Activated CD4-positive, alpha-beta T cell treated with anti-CD3 and anti-CD28 coated beads, Interleukin-2, amount 10 ng/mL, durations not matched to agents 24 days and 14 days (primary cell): ENCODE data around the gene SEPHS1. TPM values are rescaled to one million over a fixed set of nuclear protein-coding genes. Genes with fewer than 3 reads are reported as not detected.
"Not testable (repeated sequence)": the region's sequence is repeated elsewhere in the genome, so short reads cannot be mapped to it uniquely, and the experiment has no call there.

Experiments
- DNase-seq: peaks from one replicate; pipeline ENCODE4 v3.0.0; 2022
- H3K27ac Mint-ChIP-seq: one replicate; pipeline ENCODE4 v1.8.0; 2022; ENCODE audit warnings: mild to moderate bottlenecking, mixed read lengths
- H3K27me3 Mint-ChIP-seq: one replicate; pipeline ENCODE4 v1.8.0; 2022; ENCODE audit warnings: mixed read lengths
- H3K36me3 Mint-ChIP-seq: one replicate; pipeline ENCODE4 v1.8.0; 2022; ENCODE audit warnings: low read depth, mild to moderate bottlenecking, mixed read lengths
- H3K4me1 Mint-ChIP-seq: one replicate; pipeline ENCODE4 v1.8.0; 2021; ENCODE audit warnings: mixed read lengths
- H3K4me3 Mint-ChIP-seq: one replicate; pipeline ENCODE4 v1.8.0; 2022; ENCODE audit warnings: mild to moderate bottlenecking, moderate library complexity, mixed read lengths
- H3K9me3 Mint-ChIP-seq: one replicate; pipeline ENCODE4 v1.8.0; 2021; ENCODE audit warnings: mixed read lengths
- intact Hi-C: fragments of 100-400 bp; cut with micrococcal nuclease; formaldehyde crosslinking; loops from one replicate; pipeline ENCODE4 v1.15.1; 2023
- total RNA-seq: library from RNA; stranded (reverse); gene quantifications from 2 replicates; pipeline ENCODE4 v1.2.3, GENCODE V29; 2022

The SEPHS1 gene
- total RNA-seq, 1 donor from 2014 or later = 59.9 TPM

GRCh38 chr10:13302821-13303555 is 45.1 kb downstream of the SEPHS1 start:
- intact Hi-C loops = loop anchor here (1.0 to 2.0 kb wide), 4 partner anchors 45 to 1234 kb away; partner anchors contain the start of genes DHTKD1, MCM10 and SEPHS1
- Mint-ChIP-seq H3K36me3 (no peaks in the 10 kb centered on the region), H3K27me3 (no peaks in the 10 kb centered on the region)

GRCh38 chr10:13299437-13300287 is 48.4 kb downstream of the SEPHS1 start, which contains the start of gene PHYH:
TSS of gene PHYH (minus strand) at chr10:13300064. CDS start at chr10:13300042, 22 bp downstream.
- Mint-ChIP-seq H3K27ac (peak within 1 kb of the TSS; percentile 81), H3K27me3 (no peaks in the 10 kb centered on the region), H3K4me1 (peaks cover 20% of the 10 kb centered on the region), H3K4me3 (peak within 1 kb of the TSS; percentile 86), H3K9me3 (no peaks in the 10 kb centered on the region), H3K36me3 (no peaks in the 10 kb centered on the region)
- intact Hi-C loops = no loop called here
- DNase-seq = peak; percentile 96

More at GRCh38 chr10:13302821-13303555, 45.1 kb downstream of the SEPHS1 start:
- Mint-ChIP-seq H3K4me1 (peaks cover 22% of the 10 kb centered on the region), H3K9me3 (no peaks in the 10 kb centered on the region), H3K27ac (peak overlapping the region; percentile 98), H3K4me3 (peak overlapping the region; percentile 82)
- no peak for DNase-seq

GRCh38 chr10:13298748-13299436 is 49.2 kb downstream of the SEPHS1 start:
- no peak for DNase-seq
- Mint-ChIP-seq H3K27me3 (no peaks in the 10 kb centered on the region), H3K27ac (no peak overlapping the region), H3K4me3 (peak overlapping the region; percentile 86), H3K36me3 (no peaks in the 10 kb centered on the region), H3K4me1 (peaks cover 20% of the 10 kb centered on the region), H3K9me3 (no peaks in the 10 kb centered on the region)
- intact Hi-C loops = no loop called here

- no peak overlapping the region for H3K4me3 Mint-ChIP-seq
- no peak for DNase-seq
- H3K27ac Mint-ChIP-seq = no peak overlapping the region
- peaks cover 12% of the 10 kb centered on the region for H3K4me1 Mint-ChIP-seq
- H3K36me3 Mint-ChIP-seq = no peaks in the 10 kb centered on the region
- no peaks in the 10 kb centered on the region for H3K27me3 Mint-ChIP-seq
- intact Hi-C loops = no loop called here
- H3K9me3 Mint-ChIP-seq = no peaks in the 10 kb centered on the region
Measured at GRCh38 chr10:13296476-13296875, 51.6 kb downstream of the SEPHS1 start.

GRCh38 chr10:13294784-13295183 is 53.3 kb downstream of the SEPHS1 start:
- no peak overlapping the region for H3K4me3 Mint-ChIP-seq
- peaks cover 3% of the 10 kb centered on the region for H3K4me1 Mint-ChIP-seq
- no peaks in the 10 kb centered on the region for H3K36me3 Mint-ChIP-seq
- H3K27ac Mint-ChIP-seq = no peak overlapping the region
- DNase-seq = no peak
- H3K27me3 Mint-ChIP-seq = no peaks in the 10 kb centered on the region
- no peaks in the 10 kb centered on the region for H3K9me3 Mint-ChIP-seq
- intact Hi-C loops = no loop called here

- H3K4me3 Mint-ChIP-seq = no peak overlapping the region
- no peaks in the 10 kb centered on the region for H3K9me3 Mint-ChIP-seq
- no peak for DNase-seq
- H3K36me3 Mint-ChIP-seq = peaks cover 2% of the 10 kb centered on the region
- H3K27ac Mint-ChIP-seq = no peak overlapping the region
- intact Hi-C loops = no loop called here
- H3K4me1 Mint-ChIP-seq = peaks cover 5% of the 10 kb centered on the region
- no peaks in the 10 kb centered on the region for H3K27me3 Mint-ChIP-seq
Measured at GRCh38 chr10:13291821-13292773, 56.0 kb downstream of the SEPHS1 start.

GRCh38 chr10:13291061-13291460 is 57.0 kb downstream of the SEPHS1 start:
- intact Hi-C loops = no loop called here
- H3K9me3 Mint-ChIP-seq = no peaks in the 10 kb centered on the region
- DNase-seq = no peak
- H3K4me1 Mint-ChIP-seq = peaks cover 5% of the 10 kb centered on the region
- no peak overlapping the region for H3K27ac Mint-ChIP-seq
- H3K27me3 Mint-ChIP-seq = no peaks in the 10 kb centered on the region
- peaks cover 2% of the 10 kb centered on the region for H3K36me3 Mint-ChIP-seq
- no peak overlapping the region for H3K4me3 Mint-ChIP-seq

GRCh38 chr10:13284050-13284449 is 64.0 kb downstream of the SEPHS1 start:
- DNase-seq = no peak
- Mint-ChIP-seq H3K4me1 (peaks cover 5% of the 10 kb centered on the region), H3K9me3 (no peaks in the 10 kb centered on the region), H3K36me3 (peaks cover 4% of the 10 kb centered on the region), H3K27me3 (no peaks in the 10 kb centered on the region), H3K27ac (no peak overlapping the region), H3K4me3 (no peak overlapping the region)
- intact Hi-C loops = no loop called here

- H3K4me1 Mint-ChIP-seq, H3K36me3 Mint-ChIP-seq, H3K27me3 Mint-ChIP-seq, H3K4me3 Mint-ChIP-seq, H3K27ac Mint-ChIP-seq, intact Hi-C loops, H3K9me3 Mint-ChIP-seq, DNase-seq: not testable (repeated sequence)
Measured at GRCh38 chr10:13282348-13282747, 65.7 kb downstream of the SEPHS1 start.

GRCh38 chr10:13276749-13277365 is 71.2 kb downstream of the SEPHS1 start:
- no peak for DNase-seq
- H3K36me3 Mint-ChIP-seq = peaks cover 2% of the 10 kb centered on the region
- H3K27ac Mint-ChIP-seq = no peak overlapping the region
- intact Hi-C loops = no loop called here
- H3K4me3 Mint-ChIP-seq = no peak overlapping the region
- no peaks in the 10 kb centered on the region for H3K27me3 Mint-ChIP-seq
- peaks cover under 1% of the 10 kb centered on the region for H3K4me1 Mint-ChIP-seq
- H3K9me3 Mint-ChIP-seq = no peaks in the 10 kb centered on the region

GRCh38 chr10:13276146-13276545 is 71.9 kb downstream of the SEPHS1 start:
- H3K27me3 Mint-ChIP-seq, H3K27ac Mint-ChIP-seq, H3K9me3 Mint-ChIP-seq, H3K36me3 Mint-ChIP-seq, DNase-seq, H3K4me3 Mint-ChIP-seq, intact Hi-C loops, H3K4me1 Mint-ChIP-seq: not testable (repeated sequence)

- Mint-ChIP-seq H3K9me3 (no peaks in the 10 kb centered on the region), H3K4me1 (peaks cover 4% of the 10 kb centered on the region), H3K36me3 (no peaks in the 10 kb centered on the region), H3K27ac (no peak overlapping the region), H3K4me3 (no peak overlapping the region), H3K27me3 (no peaks in the 10 kb centered on the region)
- intact Hi-C loops = no loop called here
- no peak for DNase-seq
Measured at GRCh38 chr10:13272164-13272571, 75.9 kb downstream of the SEPHS1 start.
